HFFc6 (cell line): Measurements from ENCODE around the gene PCYOX1L. TPM values are rescaled to one million over a fixed set of nuclear protein-coding genes. Genes with fewer than 3 reads are reported as not detected.

Experiments
- DNase-seq: peaks from one replicate; pipeline ENCODE4 v3.0.0-alpha.2; 2018
- H3K27ac Mint-ChIP-seq: 2 replicates; pipeline ENCODE4 v1.8.0; 2020; ENCODE audit warnings: mild to moderate bottlenecking, mixed read lengths
- H3K27me3 Mint-ChIP-seq: 2 replicates; pipeline ENCODE4 v1.8.0; 2021; ENCODE audit warnings: mild to moderate bottlenecking, moderate library complexity, mixed read lengths; ENCODE audit not compliant: insufficient read depth
- H3K36me3 Mint-ChIP-seq: 2 replicates; pipeline ENCODE4 v1.8.0; 2021; ENCODE audit warnings: low read depth, mixed read lengths
- H3K4me1 Mint-ChIP-seq: 2 replicates; pipeline ENCODE4 v1.8.0; 2020; ENCODE audit warnings: low read depth, mixed read lengths
- H3K4me3 Mint-ChIP-seq: 2 replicates; pipeline ENCODE4 v1.8.0; 2020; ENCODE audit warnings: mild to moderate bottlenecking, moderate library complexity, mixed read lengths
- H3K9me3 Mint-ChIP-seq: 2 replicates; pipeline ENCODE4 v1.8.0; 2020; ENCODE audit warnings: mild to moderate bottlenecking, mixed read lengths
- total RNA-seq, 6 experiments: library from RNA; stranded (reverse); fragmentation: NEBNext Ultra II Directional; extraction: Animal tissue kit (Norgen Biotek cat#: 25700); gene quantifications; 2 replicates in 1 of 6; 3 replicates in 5 of 6; pipeline ENCODE4 v1.2.3, GENCODE V29; 2021
- TF ChIP-seq, protein P1 (sequence below): fragments of 200-600 bp; sonication (generic); IDR thresholded peaks from 2 replicates; pipeline ENCODE4 v1.5.0; 2021; ENCODE audit warnings: antibody characterized with exemption, mild to moderate bottlenecking

The PCYOX1L gene
- total RNA-seq, 6 experiments from 2014 or later: 9.8 to 13.5 (median 11.0) TPM

DNA sequence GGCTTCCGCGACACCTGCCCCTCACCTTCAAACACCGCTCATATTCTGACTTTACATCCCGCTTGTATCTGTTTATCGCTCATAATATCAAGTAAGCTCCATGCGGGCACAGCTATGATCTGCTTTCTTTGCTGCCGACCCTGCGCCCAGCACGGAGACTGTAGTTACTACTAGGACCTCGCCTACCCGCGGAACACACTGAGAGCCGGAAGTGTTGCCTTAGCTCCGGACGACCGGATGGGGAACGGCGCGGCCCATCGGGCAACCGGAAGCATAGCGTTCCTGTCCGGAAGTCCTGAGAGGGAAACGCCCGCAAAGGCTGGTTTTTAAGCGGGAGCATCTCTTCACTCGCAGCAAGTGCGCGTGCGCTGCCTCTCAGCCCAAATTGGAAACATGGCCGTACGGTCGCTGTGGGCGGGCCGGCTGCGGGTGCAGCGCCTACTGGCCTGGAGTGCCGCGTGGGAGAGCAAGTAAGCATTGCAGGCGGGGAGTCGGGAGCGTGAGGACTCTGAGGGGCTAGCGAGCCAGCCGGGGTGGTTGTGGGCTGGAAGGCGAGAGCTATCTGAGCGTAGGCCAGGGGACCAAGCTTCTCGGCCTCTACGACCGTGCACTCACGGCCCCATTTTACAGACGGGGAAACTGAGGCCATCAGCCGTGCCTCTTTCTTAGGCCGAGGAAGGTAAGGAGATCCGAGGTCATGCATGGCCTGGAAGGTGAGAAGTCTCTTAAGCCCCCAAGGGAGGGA, 12.5 kb upstream of the PCYOX1L start, which contains the start of gene GRPEL2:
GRPEL2 (plus strand) TSS at position 353 of the 745 bp plus-strand sequence; CDS start at position 394, 41 bp downstream.
- H3K4me3 Mint-ChIP-seq: peak within 1 kb of the TSS; percentile 95
- TF ChIP-seq, protein P1, sequence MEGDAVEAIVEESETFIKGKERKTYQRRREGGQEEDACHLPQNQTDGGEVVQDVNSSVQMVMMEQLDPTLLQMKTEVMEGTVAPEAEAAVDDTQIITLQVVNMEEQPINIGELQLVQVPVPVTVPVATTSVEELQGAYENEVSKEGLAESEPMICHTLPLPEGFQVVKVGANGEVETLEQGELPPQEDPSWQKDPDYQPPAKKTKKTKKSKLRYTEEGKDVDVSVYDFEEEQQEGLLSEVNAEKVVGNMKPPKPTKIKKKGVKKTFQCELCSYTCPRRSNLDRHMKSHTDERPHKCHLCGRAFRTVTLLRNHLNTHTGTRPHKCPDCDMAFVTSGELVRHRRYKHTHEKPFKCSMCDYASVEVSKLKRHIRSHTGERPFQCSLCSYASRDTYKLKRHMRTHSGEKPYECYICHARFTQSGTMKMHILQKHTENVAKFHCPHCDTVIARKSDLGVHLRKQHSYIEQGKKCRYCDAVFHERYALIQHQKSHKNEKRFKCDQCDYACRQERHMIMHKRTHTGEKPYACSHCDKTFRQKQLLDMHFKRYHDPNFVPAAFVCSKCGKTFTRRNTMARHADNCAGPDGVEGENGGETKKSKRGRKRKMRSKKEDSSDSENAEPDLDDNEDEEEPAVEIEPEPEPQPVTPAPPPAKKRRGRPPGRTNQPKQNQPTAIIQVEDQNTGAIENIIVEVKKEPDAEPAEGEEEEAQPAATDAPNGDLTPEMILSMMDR: no peak
- peak; percentile 97 for DNase-seq
- peaks cover 45% of the 10 kb centered on the region for H3K4me1 Mint-ChIP-seq
- H3K9me3 Mint-ChIP-seq: no peaks in the 10 kb centered on the region; the same call in 1 of the 2 replicates
- H3K27ac Mint-ChIP-seq: peak within 1 kb of the TSS; percentile 90
- peaks cover 3% of the 10 kb centered on the region for H3K27me3 Mint-ChIP-seq
- peaks cover 37% of the 10 kb centered on the region for H3K36me3 Mint-ChIP-seq

DNA sequence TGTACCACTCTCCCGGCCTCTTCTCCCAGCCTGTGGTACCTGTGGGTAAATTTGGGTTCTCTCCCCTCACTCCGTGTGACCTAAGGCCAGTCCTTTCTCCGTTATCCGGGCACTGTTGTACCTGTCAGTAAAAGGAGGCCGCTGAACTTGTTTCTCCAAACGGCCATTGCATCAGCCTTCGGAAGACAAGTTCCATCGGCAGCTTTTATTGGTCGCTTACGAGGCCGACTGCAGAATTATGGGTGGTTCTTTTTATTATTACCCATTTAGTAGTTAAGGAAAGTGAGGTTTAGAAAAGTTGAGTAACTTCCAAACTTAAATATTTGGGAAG, 12.0 kb upstream of the PCYOX1L start:
- peak overlapping the region; percentile 90 for H3K27ac Mint-ChIP-seq
- DNase-seq: no peak
- H3K4me1 Mint-ChIP-seq: peaks cover 45% of the 10 kb centered on the region
- peak overlapping the region; percentile 95 for H3K4me3 Mint-ChIP-seq
- TF ChIP-seq, protein P1: no peak
- peaks cover 43% of the 10 kb centered on the region for H3K36me3 Mint-ChIP-seq
- peaks cover 3% of the 10 kb centered on the region for H3K27me3 Mint-ChIP-seq
- no peaks in the 10 kb centered on the region; the same call in 1 of the 2 replicates for H3K9me3 Mint-ChIP-seq

DNA sequence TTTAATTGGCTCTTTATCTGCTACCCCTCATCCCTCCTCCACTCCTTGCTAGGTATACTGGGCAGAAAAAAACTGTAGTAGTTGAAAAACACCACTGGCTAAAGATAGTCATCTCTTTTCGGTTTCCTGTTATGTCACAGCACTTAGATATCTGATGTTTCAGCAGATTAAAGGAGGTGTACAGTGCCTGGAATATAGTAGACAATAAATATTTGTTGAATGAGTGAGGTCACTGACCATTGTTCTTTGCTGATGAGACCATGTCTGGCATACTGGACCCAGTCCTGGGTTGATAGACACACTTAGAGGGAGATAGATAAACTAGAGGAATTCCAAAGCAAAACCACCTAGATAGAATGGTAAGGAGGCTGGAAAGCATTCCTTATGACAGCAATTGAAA, 9.3 kb upstream of the PCYOX1L start:
- Mint-ChIP-seq H3K4me1 (peaks cover 45% of the 10 kb centered on the region), H3K4me3 (peak overlapping the region; percentile 38; the same call in 1 of the 2 replicates), H3K9me3 (no peaks in the 10 kb centered on the region; the same call in 1 of the 2 replicates), H3K36me3 (peaks cover 56% of the 10 kb centered on the region), H3K27ac (peak overlapping the region; percentile 64), H3K27me3 (peaks cover 3% of the 10 kb centered on the region)
- no peak for DNase-seq
- TF ChIP-seq, protein P1: no peak

DNA sequence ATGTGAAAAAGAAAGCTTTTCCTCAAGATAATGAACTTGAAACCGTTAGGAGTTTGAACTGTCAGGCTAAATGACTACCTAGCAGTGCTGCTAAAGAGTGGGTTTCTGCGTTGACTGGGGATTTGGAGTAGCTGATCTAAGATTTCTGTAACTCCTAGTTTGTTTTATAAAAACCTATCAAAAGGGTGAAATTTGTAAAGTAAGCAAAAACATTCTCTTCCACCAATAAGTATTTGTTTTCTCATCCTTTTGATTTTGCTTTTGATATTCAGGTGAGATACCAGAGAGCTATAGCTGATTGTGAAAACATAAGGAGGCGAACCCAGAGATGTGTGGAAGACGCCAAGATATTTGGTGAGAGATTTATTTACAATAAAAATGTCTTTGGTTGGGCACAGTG, 8.5 kb upstream of the PCYOX1L start:
- H3K36me3 Mint-ChIP-seq: peaks cover 62% of the 10 kb centered on the region
- no peaks in the 10 kb centered on the region; the same call in 1 of the 2 replicates for H3K9me3 Mint-ChIP-seq
- no peak overlapping the region for H3K27ac Mint-ChIP-seq
- H3K4me1 Mint-ChIP-seq: peaks cover 38% of the 10 kb centered on the region
- DNase-seq: no peak
- H3K4me3 Mint-ChIP-seq: no peak overlapping the region
- H3K27me3 Mint-ChIP-seq: peaks cover 3% of the 10 kb centered on the region
- TF ChIP-seq, protein P1: no peak

DNA sequence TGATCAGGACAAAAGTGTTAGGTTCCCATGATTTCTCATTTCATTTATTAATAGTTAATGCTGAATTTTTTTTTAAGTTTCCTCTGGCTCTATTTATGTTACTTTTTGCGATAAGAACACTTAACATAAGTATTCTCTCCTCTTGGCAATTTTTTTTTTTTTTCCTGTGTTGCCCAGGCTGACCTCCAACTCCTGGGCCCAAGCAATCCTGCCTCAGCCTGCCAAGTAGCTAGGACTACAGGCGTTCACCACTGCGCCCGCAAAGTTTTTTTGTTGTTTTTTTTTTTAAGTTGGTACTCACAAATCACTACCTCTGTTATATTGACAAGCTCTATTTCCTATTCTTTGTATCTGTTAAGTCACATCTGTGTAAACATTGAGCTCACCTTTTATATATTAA, 5.7 kb upstream of the PCYOX1L start:
- peaks cover 56% of the 10 kb centered on the region for H3K36me3 Mint-ChIP-seq
- TF ChIP-seq, protein P1: no peak
- no peak for DNase-seq
- H3K27ac Mint-ChIP-seq: no peak overlapping the region
- no peak overlapping the region for H3K4me3 Mint-ChIP-seq
- no peaks in the 10 kb centered on the region for H3K9me3 Mint-ChIP-seq
- no peaks in the 10 kb centered on the region for H3K27me3 Mint-ChIP-seq
- H3K4me1 Mint-ChIP-seq: peaks cover 23% of the 10 kb centered on the region
